WTC11 (cell line): ENCODE data around the gene RPL39L. TPM values are rescaled to one million over a fixed set of nuclear protein-coding genes. Genes with fewer than 3 reads are reported as not detected.

Source experiments
- CREM ChIP-seq: sonication (generic); formaldehyde crosslinking; IDR thresholded peaks from 2 replicates; pipeline ENCODE4 v1.8.1; 2022; ENCODE audit warnings: mild to moderate bottlenecking, missing genetic modification reagents, moderate library complexity
- EMX1 ChIP-seq: fragments of 250-450 bp; sonication (Bioruptor Pico); IDR thresholded peaks from 2 replicates; pipeline ENCODE4 v1.8.0; 2021; ENCODE audit warnings: mild to moderate bottlenecking
- ETV6 ChIP-seq: sonication (generic); formaldehyde crosslinking; IDR thresholded peaks from 2 replicates; pipeline ENCODE4 v1.8.1; 2022; ENCODE audit warnings: mild to moderate bottlenecking, missing genetic modification reagents
- JUN ChIP-seq: sonication (generic); formaldehyde crosslinking; IDR thresholded peaks from 2 replicates; pipeline ENCODE4 v1.8.0; 2023; ENCODE audit warnings: mild to moderate bottlenecking, missing genetic modification reagents
- MYBL2 ChIP-seq: sonication (generic); formaldehyde crosslinking; IDR thresholded peaks from 2 replicates; pipeline ENCODE4 v1.8.1; 2023; ENCODE audit warnings: mild to moderate bottlenecking, moderate library complexity, missing genetic modification reagents
- NR3C1 ChIP-seq: sonication (generic); formaldehyde crosslinking; conservative IDR thresholded peaks from 2 replicates; pipeline ENCODE4 v1.8.1; 2023; ENCODE audit warnings: low read depth, mild to moderate bottlenecking, missing genetic modification reagents
- SMAD4 ChIP-seq: sonication (generic); formaldehyde crosslinking; IDR thresholded peaks from 2 replicates; pipeline ENCODE4 v1.8.0; 2022; ENCODE audit warnings: mild to moderate bottlenecking, missing genetic modification reagents
- SOX15 ChIP-seq: fragments of 250-450 bp; sonication (Bioruptor Pico); IDR thresholded peaks from 2 replicates; pipeline ENCODE4 v1.9.0; 2021; ENCODE audit warnings: mild to moderate bottlenecking
- SP1 ChIP-seq: sonication (generic); formaldehyde crosslinking; conservative IDR thresholded peaks from 2 replicates; pipeline ENCODE4 v1.8.1; 2022; ENCODE audit warnings: missing genetic modification reagents
- TEAD1 ChIP-seq: sonication (generic); formaldehyde crosslinking; IDR thresholded peaks from 2 replicates; pipeline ENCODE4 v1.8.0; 2022; ENCODE audit warnings: mild to moderate bottlenecking, missing genetic modification reagents
- ZNF219 ChIP-seq: sonication (generic); formaldehyde crosslinking; IDR thresholded peaks from 2 replicates; pipeline ENCODE4 v1.8.0; 2023; ENCODE audit warnings: missing genetic modification reagents, mild to moderate bottlenecking, borderline replicate concordance
- ZNF232 ChIP-seq: sonication (generic); formaldehyde crosslinking; IDR thresholded peaks from 2 replicates; pipeline ENCODE4 v1.8.0; 2022; ENCODE audit warnings: mild to moderate bottlenecking, missing genetic modification reagents
- total RNA-seq: library from RNA; stranded (reverse); gene quantifications from 3 replicates; pipeline ENCODE4 v1.2.3, GENCODE V29; 2021
- TF ChIP-seq, protein P1 (sequence below): sonication (generic); formaldehyde crosslinking; IDR thresholded peaks from 2 replicates; pipeline ENCODE4 v1.8.0; 2023; ENCODE audit warnings: mild to moderate bottlenecking, missing genetic modification reagents
- TF ChIP-seq, protein P2 (sequence below): sonication (generic); formaldehyde crosslinking; conservative IDR thresholded peaks from 2 replicates; pipeline ENCODE4 v1.8.1; 2022; ENCODE audit warnings: mild to moderate bottlenecking, missing genetic modification reagents
- TF ChIP-seq, protein P3 (sequence below): sonication (generic); formaldehyde crosslinking; IDR thresholded peaks from 2 replicates; pipeline ENCODE4 v1.8.1; 2022; ENCODE audit warnings: mild to moderate bottlenecking, moderate library complexity, missing genetic modification reagents
- TF ChIP-seq, protein P4 (sequence below): sonication (generic); formaldehyde crosslinking; IDR thresholded peaks from 2 replicates; pipeline ENCODE4 v1.8.1; 2022; ENCODE audit warnings: low read depth, missing genetic modification reagents, borderline replicate concordance
- TF ChIP-seq, protein P5 (sequence below): sonication (generic); formaldehyde crosslinking; IDR thresholded peaks from 2 replicates; pipeline ENCODE4 v1.8.1; 2023; ENCODE audit warnings: mild to moderate bottlenecking, missing genetic modification reagents
- TF ChIP-seq, protein P6 (sequence below): sonication (generic); formaldehyde crosslinking; IDR thresholded peaks from 2 replicates; pipeline ENCODE4 v1.8.1; 2022; ENCODE audit warnings: low read depth, mild to moderate bottlenecking, moderate library complexity, missing genetic modification reagents, borderline replicate concordance
- TF ChIP-seq, protein P7 (sequence below): sonication (generic); formaldehyde crosslinking; IDR thresholded peaks from 2 replicates; pipeline ENCODE4 v1.8.1; 2023; ENCODE audit warnings: mild to moderate bottlenecking, missing genetic modification reagents, borderline replicate concordance
- TF ChIP-seq, protein P8 (sequence below): sonication (generic); formaldehyde crosslinking; IDR thresholded peaks from 2 replicates; pipeline ENCODE4 v1.8.1; 2023; ENCODE audit warnings: mild to moderate bottlenecking, missing genetic modification reagents, moderate library complexity

RPL39L gene
- total RNA-seq, 1 experiment from 2014 or later, result 78.3 TPM

DNA sequence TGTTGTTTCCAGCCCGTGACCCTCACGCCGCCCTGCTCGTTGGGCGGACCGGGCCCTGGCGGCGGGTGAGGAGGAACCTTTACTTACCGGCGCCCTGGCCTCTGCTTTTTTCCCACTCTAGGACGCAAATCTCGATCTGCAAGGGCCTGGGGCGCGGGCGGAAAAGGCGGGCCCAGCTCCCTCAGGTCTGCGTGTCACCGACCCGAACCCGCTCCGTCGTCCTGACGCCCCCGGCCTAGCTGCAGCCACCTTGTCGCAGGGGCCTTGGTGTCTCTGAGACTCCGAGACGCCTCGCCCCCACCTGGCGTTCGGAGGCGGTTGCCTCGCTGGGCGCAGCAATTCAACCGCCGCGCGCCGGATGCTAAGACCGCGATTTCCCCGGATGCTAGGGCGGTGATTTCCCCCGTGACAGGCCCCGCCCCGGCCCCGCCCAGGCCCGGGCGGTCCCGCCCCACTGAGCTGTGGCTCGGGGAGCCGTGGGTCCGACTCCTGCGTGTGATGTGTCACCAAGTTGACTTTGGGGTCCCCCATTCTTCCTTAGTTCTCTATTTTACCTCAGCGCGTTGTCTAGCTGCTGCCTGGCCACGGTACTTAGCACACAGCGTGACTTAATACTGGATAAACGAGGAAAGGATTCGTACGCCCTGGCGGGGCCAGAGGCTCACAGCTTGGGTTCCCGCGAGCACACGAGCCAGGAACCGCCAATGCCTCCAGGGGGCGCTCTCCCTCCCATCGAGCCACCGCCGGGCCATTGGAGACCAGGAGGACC is at the start of gene RPL39L (continued):
- TF ChIP-seq NR3C1, result no peak
- TF ChIP-seq TEAD1 (CRISPR knock-in tag), result peak; percentile 83; the same call in 1 of the 2 replicates
- TF ChIP-seq, protein P1, sequence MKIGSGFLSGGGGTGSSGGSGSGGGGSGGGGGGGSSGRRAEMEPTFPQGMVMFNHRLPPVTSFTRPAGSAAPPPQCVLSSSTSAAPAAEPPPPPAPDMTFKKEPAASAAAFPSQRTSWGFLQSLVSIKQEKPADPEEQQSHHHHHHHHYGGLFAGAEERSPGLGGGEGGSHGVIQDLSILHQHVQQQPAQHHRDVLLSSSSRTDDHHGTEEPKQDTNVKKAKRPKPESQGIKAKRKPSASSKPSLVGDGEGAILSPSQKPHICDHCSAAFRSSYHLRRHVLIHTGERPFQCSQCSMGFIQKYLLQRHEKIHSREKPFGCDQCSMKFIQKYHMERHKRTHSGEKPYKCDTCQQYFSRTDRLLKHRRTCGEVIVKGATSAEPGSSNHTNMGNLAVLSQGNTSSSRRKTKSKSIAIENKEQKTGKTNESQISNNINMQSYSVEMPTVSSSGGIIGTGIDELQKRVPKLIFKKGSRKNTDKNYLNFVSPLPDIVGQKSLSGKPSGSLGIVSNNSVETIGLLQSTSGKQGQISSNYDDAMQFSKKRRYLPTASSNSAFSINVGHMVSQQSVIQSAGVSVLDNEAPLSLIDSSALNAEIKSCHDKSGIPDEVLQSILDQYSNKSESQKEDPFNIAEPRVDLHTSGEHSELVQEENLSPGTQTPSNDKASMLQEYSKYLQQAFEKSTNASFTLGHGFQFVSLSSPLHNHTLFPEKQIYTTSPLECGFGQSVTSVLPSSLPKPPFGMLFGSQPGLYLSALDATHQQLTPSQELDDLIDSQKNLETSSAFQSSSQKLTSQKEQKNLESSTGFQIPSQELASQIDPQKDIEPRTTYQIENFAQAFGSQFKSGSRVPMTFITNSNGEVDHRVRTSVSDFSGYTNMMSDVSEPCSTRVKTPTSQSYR (CRISPR knock-in tag), result peak; percentile 76; the same call in 1 of the 2 replicates
- TF ChIP-seq, protein P2, sequence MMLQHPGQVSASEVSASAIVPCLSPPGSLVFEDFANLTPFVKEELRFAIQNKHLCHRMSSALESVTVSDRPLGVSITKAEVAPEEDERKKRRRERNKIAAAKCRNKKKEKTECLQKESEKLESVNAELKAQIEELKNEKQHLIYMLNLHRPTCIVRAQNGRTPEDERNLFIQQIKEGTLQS (CRISPR knock-in tag), result no peak; the same call in 1 of the 2 replicates
- TF ChIP-seq, protein P3, sequence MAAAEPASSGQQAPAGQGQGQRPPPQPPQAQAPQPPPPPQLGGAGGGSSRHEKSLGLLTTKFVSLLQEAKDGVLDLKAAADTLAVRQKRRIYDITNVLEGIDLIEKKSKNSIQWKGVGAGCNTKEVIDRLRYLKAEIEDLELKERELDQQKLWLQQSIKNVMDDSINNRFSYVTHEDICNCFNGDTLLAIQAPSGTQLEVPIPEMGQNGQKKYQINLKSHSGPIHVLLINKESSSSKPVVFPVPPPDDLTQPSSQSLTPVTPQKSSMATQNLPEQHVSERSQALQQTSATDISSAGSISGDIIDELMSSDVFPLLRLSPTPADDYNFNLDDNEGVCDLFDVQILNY (CRISPR knock-in tag), result peak; percentile 63; the same call in 1 of the 2 replicates
- TF ChIP-seq, protein P4, sequence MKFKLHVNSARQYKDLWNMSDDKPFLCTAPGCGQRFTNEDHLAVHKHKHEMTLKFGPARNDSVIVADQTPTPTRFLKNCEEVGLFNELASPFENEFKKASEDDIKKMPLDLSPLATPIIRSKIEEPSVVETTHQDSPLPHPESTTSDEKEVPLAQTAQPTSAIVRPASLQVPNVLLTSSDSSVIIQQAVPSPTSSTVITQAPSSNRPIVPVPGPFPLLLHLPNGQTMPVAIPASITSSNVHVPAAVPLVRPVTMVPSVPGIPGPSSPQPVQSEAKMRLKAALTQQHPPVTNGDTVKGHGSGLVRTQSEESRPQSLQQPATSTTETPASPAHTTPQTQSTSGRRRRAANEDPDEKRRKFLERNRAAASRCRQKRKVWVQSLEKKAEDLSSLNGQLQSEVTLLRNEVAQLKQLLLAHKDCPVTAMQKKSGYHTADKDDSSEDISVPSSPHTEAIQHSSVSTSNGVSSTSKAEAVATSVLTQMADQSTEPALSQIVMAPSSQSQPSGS, result peak; percentile 21; the same call in 1 of the 2 replicates
- TF ChIP-seq MYBL2 (CRISPR knock-in tag), result peak; percentile 95
- TF ChIP-seq ZNF232 (CRISPR knock-in tag), result peak; percentile 73; the same call in 1 of the 2 replicates
- TF ChIP-seq EMX1 (CRISPR knock-in tag), result no peak
- TF ChIP-seq SMAD4 (CRISPR knock-in tag), result 0 out of 2 replicates have a peak, but pooled peaks have one; percentile 65
- TF ChIP-seq, protein P5, sequence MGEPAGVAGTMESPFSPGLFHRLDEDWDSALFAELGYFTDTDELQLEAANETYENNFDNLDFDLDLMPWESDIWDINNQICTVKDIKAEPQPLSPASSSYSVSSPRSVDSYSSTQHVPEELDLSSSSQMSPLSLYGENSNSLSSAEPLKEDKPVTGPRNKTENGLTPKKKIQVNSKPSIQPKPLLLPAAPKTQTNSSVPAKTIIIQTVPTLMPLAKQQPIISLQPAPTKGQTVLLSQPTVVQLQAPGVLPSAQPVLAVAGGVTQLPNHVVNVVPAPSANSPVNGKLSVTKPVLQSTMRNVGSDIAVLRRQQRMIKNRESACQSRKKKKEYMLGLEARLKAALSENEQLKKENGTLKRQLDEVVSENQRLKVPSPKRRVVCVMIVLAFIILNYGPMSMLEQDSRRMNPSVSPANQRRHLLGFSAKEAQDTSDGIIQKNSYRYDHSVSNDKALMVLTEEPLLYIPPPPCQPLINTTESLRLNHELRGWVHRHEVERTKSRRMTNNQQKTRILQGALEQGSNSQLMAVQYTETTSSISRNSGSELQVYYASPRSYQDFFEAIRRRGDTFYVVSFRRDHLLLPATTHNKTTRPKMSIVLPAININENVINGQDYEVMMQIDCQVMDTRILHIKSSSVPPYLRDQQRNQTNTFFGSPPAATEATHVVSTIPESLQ (CRISPR knock-in tag), result no peak
- TF ChIP-seq, protein P6, sequence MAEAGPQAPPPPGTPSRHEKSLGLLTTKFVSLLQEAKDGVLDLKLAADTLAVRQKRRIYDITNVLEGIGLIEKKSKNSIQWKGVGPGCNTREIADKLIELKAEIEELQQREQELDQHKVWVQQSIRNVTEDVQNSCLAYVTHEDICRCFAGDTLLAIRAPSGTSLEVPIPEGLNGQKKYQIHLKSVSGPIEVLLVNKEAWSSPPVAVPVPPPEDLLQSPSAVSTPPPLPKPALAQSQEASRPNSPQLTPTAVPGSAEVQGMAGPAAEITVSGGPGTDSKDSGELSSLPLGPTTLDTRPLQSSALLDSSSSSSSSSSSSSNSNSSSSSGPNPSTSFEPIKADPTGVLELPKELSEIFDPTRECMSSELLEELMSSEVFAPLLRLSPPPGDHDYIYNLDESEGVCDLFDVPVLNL (CRISPR knock-in tag), result peak; percentile 90
- peak; percentile 19; the same call in 1 of the 2 replicates for TF ChIP-seq CREM (CRISPR knock-in tag)
- TF ChIP-seq ZNF219, result peak; percentile 50; the same call in 1 of the 2 replicates
- peak; percentile 96 for TF ChIP-seq SP1 (CRISPR knock-in tag)
- TF ChIP-seq, protein P7, sequence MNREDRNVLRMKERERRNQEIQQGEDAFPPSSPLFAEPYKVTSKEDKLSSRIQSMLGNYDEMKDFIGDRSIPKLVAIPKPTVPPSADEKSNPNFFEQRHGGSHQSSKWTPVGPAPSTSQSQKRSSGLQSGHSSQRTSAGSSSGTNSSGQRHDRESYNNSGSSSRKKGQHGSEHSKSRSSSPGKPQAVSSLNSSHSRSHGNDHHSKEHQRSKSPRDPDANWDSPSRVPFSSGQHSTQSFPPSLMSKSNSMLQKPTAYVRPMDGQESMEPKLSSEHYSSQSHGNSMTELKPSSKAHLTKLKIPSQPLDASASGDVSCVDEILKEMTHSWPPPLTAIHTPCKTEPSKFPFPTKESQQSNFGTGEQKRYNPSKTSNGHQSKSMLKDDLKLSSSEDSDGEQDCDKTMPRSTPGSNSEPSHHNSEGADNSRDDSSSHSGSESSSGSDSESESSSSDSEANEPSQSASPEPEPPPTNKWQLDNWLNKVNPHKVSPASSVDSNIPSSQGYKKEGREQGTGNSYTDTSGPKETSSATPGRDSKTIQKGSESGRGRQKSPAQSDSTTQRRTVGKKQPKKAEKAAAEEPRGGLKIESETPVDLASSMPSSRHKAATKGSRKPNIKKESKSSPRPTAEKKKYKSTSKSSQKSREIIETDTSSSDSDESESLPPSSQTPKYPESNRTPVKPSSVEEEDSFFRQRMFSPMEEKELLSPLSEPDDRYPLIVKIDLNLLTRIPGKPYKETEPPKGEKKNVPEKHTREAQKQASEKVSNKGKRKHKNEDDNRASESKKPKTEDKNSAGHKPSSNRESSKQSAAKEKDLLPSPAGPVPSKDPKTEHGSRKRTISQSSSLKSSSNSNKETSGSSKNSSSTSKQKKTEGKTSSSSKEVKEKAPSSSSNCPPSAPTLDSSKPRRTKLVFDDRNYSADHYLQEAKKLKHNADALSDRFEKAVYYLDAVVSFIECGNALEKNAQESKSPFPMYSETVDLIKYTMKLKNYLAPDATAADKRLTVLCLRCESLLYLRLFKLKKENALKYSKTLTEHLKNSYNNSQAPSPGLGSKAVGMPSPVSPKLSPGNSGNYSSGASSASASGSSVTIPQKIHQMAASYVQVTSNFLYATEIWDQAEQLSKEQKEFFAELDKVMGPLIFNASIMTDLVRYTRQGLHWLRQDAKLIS (CRISPR knock-in tag), result peak; percentile 76; the same call in 1 of the 2 replicates
- TF ChIP-seq SOX15 (CRISPR knock-in tag), result no peak
- TF ChIP-seq, protein P8, sequence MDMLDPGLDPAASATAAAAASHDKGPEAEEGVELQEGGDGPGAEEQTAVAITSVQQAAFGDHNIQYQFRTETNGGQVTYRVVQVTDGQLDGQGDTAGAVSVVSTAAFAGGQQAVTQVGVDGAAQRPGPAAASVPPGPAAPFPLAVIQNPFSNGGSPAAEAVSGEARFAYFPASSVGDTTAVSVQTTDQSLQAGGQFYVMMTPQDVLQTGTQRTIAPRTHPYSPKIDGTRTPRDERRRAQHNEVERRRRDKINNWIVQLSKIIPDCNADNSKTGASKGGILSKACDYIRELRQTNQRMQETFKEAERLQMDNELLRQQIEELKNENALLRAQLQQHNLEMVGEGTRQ (CRISPR knock-in tag), result 0 out of 2 replicates have a peak, but pooled peaks have one; percentile 13
- TF ChIP-seq ETV6 (CRISPR knock-in tag), result peak; percentile 36
- 0 out of 2 replicates have a peak, but pooled peaks have one; percentile 66 for TF ChIP-seq JUN (CRISPR knock-in tag)
